H1 (cell line): ENCODE measurements around the gene LCN12. TPM values are rescaled to one million over a fixed set of nuclear protein-coding genes. Genes with fewer than 3 reads are reported as not detected.
A peak's percentile ranks its signal among the peaks of the same experiment; 100 is the strongest.

ENCODE experiments used
- CTCF ChIA-PET: fragments of 300-600 bp; sonication (Branson Sonifier 250); formaldehyde crosslinking; loops from one replicate; lab custom pipeline; 2021; ENCODE audit not compliant: partially characterized antibody; lab: Charles Lee
- POLR2A ChIA-PET: fragments of 300-600 bp; sonication (Branson Sonifier 250); formaldehyde crosslinking; loops from one replicate; lab custom pipeline; 2021; ENCODE audit warnings: inconsistent platforms; ENCODE audit not compliant: partially characterized antibody; lab: Charles Lee
- DNase-seq, 2 experiments: peaks; one replicate each; pipeline versions ENCODE4 v3.0.0 to v3.0.0-alpha.2; 2010 to 2022; ENCODE audit warnings: low spot score in 2 of 2, low read depth in 1 of 2, mixed read lengths in 1 of 2
- FAIRE-seq: peaks from 2 replicates; lab custom pipeline; 2011; peaks lifted over from hg19 to GRCh38; lab: Jason Lieb, UNC
- H2AFZ ChIP-seq: 2 replicates; pipeline ENCODE4 v1.8.1; 2012; ENCODE audit warnings: low read length, inconsistent platforms
- H2AK5ac ChIP-seq: 2 replicates; pipeline ENCODE4 v1.6.1; 2013; ENCODE audit warnings: low read depth, low read length
- H2BK120ac ChIP-seq: replicated peaks from 2 replicates; pipeline ENCODE3; 2013; ENCODE audit warnings: low read depth, low read length, inconsistent platforms
- H2BK12ac ChIP-seq: 2 replicates; pipeline ENCODE4 v1.6.1; 2013; ENCODE audit warnings: low read depth, low read length
- H2BK15ac ChIP-seq: 2 replicates; pipeline ENCODE4 v1.6.1; 2013; ENCODE audit warnings: low read length
- H2BK20ac ChIP-seq: 2 replicates; pipeline ENCODE4 v1.6.1; 2013; ENCODE audit warnings: low read length
- H2BK5ac ChIP-seq: 2 replicates; pipeline ENCODE4 v1.6.1; 2013; ENCODE audit warnings: low read depth, low read length
- H3K14ac ChIP-seq: 2 replicates; pipeline ENCODE4 v1.6.1; 2013; ENCODE audit warnings: inconsistent platforms; ENCODE audit not compliant: insufficient read length
- H3K18ac ChIP-seq: 2 replicates; pipeline ENCODE4 v1.6.1; 2013; ENCODE audit warnings: low read length; ENCODE audit errors: extremely low read depth
- H3K23ac ChIP-seq: 2 replicates; pipeline ENCODE4 v1.6.1; 2013; ENCODE audit warnings: inconsistent platforms; ENCODE audit not compliant: insufficient read length
- H3K23me2 ChIP-seq: 2 replicates; pipeline ENCODE4 v1.6.1; 2013; ENCODE audit warnings: low read depth, low read length
- H3K27ac ChIP-seq: 2 replicates; pipeline ENCODE4 v1.6.1; 2011; ENCODE audit warnings: low read depth, low read length, inconsistent platforms
- H3K27me3 ChIP-seq, 4 experiments: replicated peaks in 1 of 4; 1 replicate in 1 of 4; 2 replicates in 3 of 4; pipeline versions ENCODE4 v1.6.1 to v1.8.1; 2011 to 2013; ENCODE audit warnings: low read length in 3 of 4, mild to moderate bottlenecking in 3 of 4, inconsistent platforms in 2 of 4, mixed read lengths in 2 of 4, moderate library complexity in 1 of 4; ENCODE audit not compliant: control insufficient read depth in 3 of 4, insufficient read depth in 3 of 4; ENCODE audit errors: extremely low read depth in 1 of 4
- H3K36me3 ChIP-seq, 4 experiments: 2 replicates each; pipeline versions ENCODE4 v1.6.1 to v1.8.1; 2011 to 2013; ENCODE audit warnings: mild to moderate bottlenecking in 4 of 4, low read length in 3 of 4, moderate library complexity in 2 of 4, control low read depth in 1 of 4, inconsistent platforms in 1 of 4; ENCODE audit not compliant: insufficient read depth in 4 of 4, control insufficient read depth in 2 of 4
- H3K4ac ChIP-seq: replicated peaks from 2 replicates; pipeline ENCODE3; 2013; ENCODE audit warnings: low read length, low read depth, mixed read lengths, inconsistent platforms; ENCODE audit not compliant: insufficient read length
- H3K4me1 ChIP-seq, 4 experiments: replicated peaks in 1 of 4; 1 replicate in 1 of 4; 2 replicates in 3 of 4; pipeline versions ENCODE4 v1.6.1 to v1.8.1; 2011 to 2013; ENCODE audit warnings: low read length in 3 of 4, inconsistent platforms in 2 of 4, mixed read lengths in 1 of 4; ENCODE audit not compliant: insufficient read depth in 4 of 4, control insufficient read depth in 3 of 4
- H3K4me2 ChIP-seq, 2 experiments: 2 replicates each; pipeline versions ENCODE4 v1.6.1 to v1.8.1; 2011 to 2013; ENCODE audit warnings: low read depth in 2 of 2, low read length in 2 of 2, control low read depth in 1 of 2, inconsistent platforms in 1 of 2, mild to moderate bottlenecking in 1 of 2; ENCODE audit not compliant: insufficient read depth in 1 of 2
- H3K4me3 ChIP-seq, 4 experiments: fragments of 200-600, 300-600 bp in 1 of 4; sonication (generic), shearing (Covaris generic), sonication (Bioruptor Twin) in 1 of 4; 2 replicates each; pipeline versions ENCODE4 v1.5.1 to v1.8.1; 2011 to 2016; ENCODE audit warnings: low read length in 4 of 4, low read depth in 3 of 4, control low read depth in 2 of 4, inconsistent platforms in 2 of 4, mild to moderate bottlenecking in 2 of 4, mixed read lengths in 1 of 4, moderate library complexity in 1 of 4; ENCODE audit not compliant: insufficient read depth in 2 of 4; ENCODE audit errors: extremely low read depth in 1 of 4
- H3K56ac ChIP-seq: replicated peaks from 2 replicates; pipeline ENCODE3; 2013; ENCODE audit warnings: low read depth, mild to moderate bottlenecking, mixed read lengths, low read length, inconsistent platforms; ENCODE audit not compliant: insufficient read length
- H3K79me1 ChIP-seq: 2 replicates; pipeline ENCODE4 v1.6.1; 2013; ENCODE audit warnings: low read depth, low read length, control low read depth
- H3K79me2 ChIP-seq, 2 experiments: 2 replicates each; pipeline versions ENCODE4 v1.6.1 to v1.8.1; 2012 to 2013; ENCODE audit warnings: low read length in 2 of 2, mild to moderate bottlenecking in 2 of 2, inconsistent platforms in 1 of 2; ENCODE audit not compliant: insufficient read depth in 2 of 2, control insufficient read depth in 1 of 2
- H3K9ac ChIP-seq, 4 experiments: replicated peaks in 1 of 4; 1 replicate in 1 of 4; 2 replicates in 3 of 4; pipeline versions ENCODE4 v1.6.1 to v1.8.1; 2011 to 2013; ENCODE audit warnings: low read depth in 3 of 4, low read length in 3 of 4, control low read depth in 2 of 4, mild to moderate bottlenecking in 2 of 4, moderate library complexity in 2 of 4, inconsistent platforms in 1 of 4; ENCODE audit errors: extremely low read depth in 1 of 4
- H3K9me3 ChIP-seq, 2 experiments: 2 replicates each; pipeline versions ENCODE4 v1.6.1 to v1.8.1; 2012 to 2013; ENCODE audit warnings: mild to moderate bottlenecking in 2 of 2, moderate library complexity in 2 of 2, control low read depth in 1 of 2, inconsistent platforms in 1 of 2, low read depth in 1 of 2, low read length in 1 of 2, mixed read lengths in 1 of 2; ENCODE audit not compliant: insufficient read depth in 2 of 2
- H4K20me1 ChIP-seq, 2 experiments: replicated peaks in 1 of 2; 2 replicates each; pipeline versions ENCODE3 to v1.8.1; 2011 to 2013; ENCODE audit warnings: inconsistent platforms in 2 of 2, low read length in 2 of 2, mild to moderate bottlenecking in 1 of 2; ENCODE audit not compliant: insufficient read depth in 2 of 2, control insufficient read depth in 1 of 2
- H4K5ac ChIP-seq: 2 replicates; pipeline ENCODE4 v1.6.1; 2013; ENCODE audit warnings: low read length, low read depth, mixed read lengths, inconsistent platforms; ENCODE audit not compliant: insufficient read length
- H4K8ac ChIP-seq: 2 replicates; pipeline ENCODE4 v1.8.0; 2013; ENCODE audit warnings: mild to moderate bottlenecking, moderate library complexity, low read length, inconsistent platforms; ENCODE audit not compliant: insufficient read depth; ENCODE audit errors: extremely low read depth
- H4K91ac ChIP-seq: replicated peaks from 2 replicates; pipeline ENCODE3; 2013; ENCODE audit warnings: low read length, mixed read lengths, inconsistent platforms; ENCODE audit not compliant: insufficient read length
- BCL11A ChIP-seq, 2 experiments: IDR thresholded peaks; one replicate each; pipeline ENCODE4 v1.6.1; 2011; ENCODE audit warnings: low read depth in 2 of 2, low read length in 2 of 2, mild to moderate bottlenecking in 2 of 2
- BRCA1 ChIP-seq: IDR thresholded peaks from 2 replicates; pipeline ENCODE4 v1.6.1; 2012; ENCODE audit warnings: low read depth, low read length, improper control_type of control experiment
- CBX5 ChIP-seq: fragments of 300-800, 300-1000 bp; sonication (generic); IDR thresholded peaks from 2 replicates; pipeline ENCODE4 v1.7.1; 2016; ENCODE audit warnings: antibody characterized with exemption, low read length, low read depth
- CHD1 ChIP-seq: IDR thresholded peaks from 2 replicates; pipeline ENCODE4 v1.6.1; 2012; ENCODE audit warnings: low read depth, low read length, improper control_type of control experiment
- EP300 ChIP-seq, 2 experiments: IDR thresholded peaks; 1 replicate in 1 of 2; 2 replicates in 1 of 2; pipeline ENCODE4 v1.6.1; 2011 to 2012; ENCODE audit warnings: low read depth in 2 of 2, low read length in 2 of 2, mild to moderate bottlenecking in 2 of 2, borderline replicate concordance in 1 of 2, inconsistent platforms in 1 of 2, moderate library complexity in 1 of 2
- RBBP5 ChIP-seq: IDR thresholded peaks from 2 replicates; pipeline ENCODE4 v1.7.1; 2012; ENCODE audit warnings: low read depth, mild to moderate bottlenecking, inconsistent platforms, low read length, moderate library complexity, borderline replicate concordance
- SP1 ChIP-seq: IDR thresholded peaks from 2 replicates; pipeline ENCODE4 v1.6.1; 2011; ENCODE audit warnings: low read depth, low read length
- WGBS, 2 experiments: shearing (Covaris generic) in 1 of 2; methylation state at CpG; one replicate each; pipeline versions ENCODE4 v1.1.6 to v1.1.7; 2013 to 2015; ENCODE audit warnings: low lambda C conversion rate in 2 of 2, mixed read lengths in 2 of 2, inconsistent platforms in 1 of 2, low coverage in 1 of 2, missing lambda C conversion rate in 1 of 2; ENCODE audit not compliant: insufficient replicate concordance in 2 of 2, insufficient coverage in 1 of 2, insufficient read length in 1 of 2; ENCODE audit errors: extremely low coverage in 1 of 2, missing lambda C conversion rate in 1 of 2; 5-methylcytosine and 5-hydroxymethylcytosine counted together
- polyA plus RNA-seq, 7 experiments: library from polyadenylated mRNA; depleted of rRNA in 3 of 7; stranded (reverse) in 5 of 7; unstranded in 2 of 7; fragments of >200 nt in 5 of 7; fragments of 200-250 nt in 2 of 7; gene quantifications; 1 replicate in 5 of 7; 2 replicates in 1 of 7; 4 replicates in 1 of 7; pipeline versions ENCODE4 v1.2.1 to v1.2.3, GENCODE V29; 2011 to 2013; ENCODE audit warnings: missing spikeins in 2 of 7, mixed read lengths in 2 of 7
- total RNA-seq: library from RNA; stranded (reverse); fragmentation: NEBNext Ultra II Directional; extraction: Animal tissue kit (Norgen Biotek cat#: 25700); gene quantifications from 2 replicates; pipeline ENCODE4 v1.2.1, GENCODE V29; 2021

LCN12 gene
- total and polyA plus RNA-seq, 2 of the 8 experiments (the other 6 are each of a cell fraction or from before 2014, with no cell fraction given), result 1.1 to 1.7 TPM

DNA sequence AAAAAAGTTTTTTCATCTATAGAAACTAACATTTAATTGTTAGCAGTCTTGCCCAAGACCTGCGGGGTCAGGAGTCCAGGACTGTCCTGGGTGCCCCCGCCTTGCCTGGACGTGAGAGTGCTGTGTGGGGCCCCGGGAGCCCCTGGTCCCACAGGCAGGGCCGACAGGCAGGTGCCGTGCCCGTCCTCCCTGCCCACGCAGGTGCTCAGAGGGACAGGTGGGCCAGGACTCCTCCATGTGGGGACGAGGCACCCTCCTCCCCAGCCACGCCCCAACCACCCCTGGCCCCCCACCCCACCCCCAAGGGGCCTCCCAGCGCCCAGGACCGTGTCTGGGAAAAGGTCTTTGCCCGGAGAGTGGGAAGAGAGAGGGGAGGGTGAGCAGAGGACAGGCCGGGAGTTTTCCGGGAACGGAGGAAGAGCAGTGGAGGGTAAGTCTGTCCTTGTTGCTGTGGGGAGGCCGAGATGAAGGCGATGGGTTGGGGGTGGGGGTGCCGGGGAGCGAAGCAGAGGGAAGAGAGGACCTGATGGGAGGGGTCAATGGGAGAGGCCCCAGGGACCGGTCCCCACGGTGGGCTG is 2.7 kb upstream of the LCN12 start:
- Histone ChIP-seq H3K27ac (peak overlapping the region; percentile 20; the same call in 1 of the 2 replicates), H3K56ac (peak overlapping the region; percentile 69), H2BK20ac (no peak overlapping the region), H4K91ac (peak overlapping the region; percentile 89), H3K14ac (no peak overlapping the region), H3K4me2 (peak overlapping the region; percentile 35 to 86), H4K5ac (peak overlapping the region; percentile 79), H3K4me1 (peaks cover 0 to 19% (median 13%) of the 10 kb centered on the region in 4 experiments; a peak in 5 of 7 replicates), H2BK12ac (no peak overlapping the region), H4K20me1 (no peaks in the 10 kb centered on the region), H2BK120ac (no peak overlapping the region), H3K79me1 (no peaks in the 10 kb centered on the region), H2BK15ac (no peak overlapping the region), H3K4me3 (peak overlapping the region; percentile 36 to 55 (median 49)), H3K18ac (peak overlapping the region; percentile 71), H3K23me2 (peaks cover 3% of the 10 kb centered on the region; the same call in 1 of the 2 replicates), H3K79me2 (no peaks in the 10 kb centered on the region), H3K9ac (peak overlapping the region in 3 of 4 experiments; percentile 38 to 56 (median 47); a peak in 5 of 7 replicates), H2AK5ac (no peak overlapping the region), H3K36me3 (no peaks in the 10 kb centered on the region), H3K27me3 (no peaks in the 10 kb centered on the region), H2BK5ac (peak overlapping the region; percentile 93; the same call in 1 of the 2 replicates), H4K8ac (peak overlapping the region; percentile 68; the same call in 1 of the 2 replicates), H3K9me3 (no peaks in the 10 kb centered on the region), H3K4ac (peak overlapping the region; percentile 78), H2AFZ (no peak overlapping the region), H3K23ac (no peak overlapping the region)
- TF ChIP-seq BCL11A (IDR thresholded peaks at IDR 0.05; ENCODE audit: low read depth in 2 of 2, low read length in 2 of 2) (no peak), EP300 (IDR thresholded peaks at IDR 0.05; ENCODE audit: borderline replicate concordance in 1 of 2, low read depth in 2 of 2, low read length in 2 of 2) (no peak), BRCA1 (no peak), RBBP5 (no peak), CBX5 (no peak), SP1 (no peak), CHD1 (no peak)
- ChIA-PET CTCF (interaction anchor here (1.0 to 4.4 kb wide), 6 partner anchors 20 to 114 kb away, joined by 3 to 63 read pairs (median 16); partner anchors contain the start of gene PAXX), POLR2A (interaction anchor here (0.7 kb wide), 1 partner anchor 75 kb away, joined by 3 read pairs; no protein-coding TSS in a partner anchor)
- 32% methylated on average over 9 of the region's 22 CpGs; no CpG with 5 or more reads in 1 of the 2 experiments for WGBS, 2 experiments
- DNase-seq (no peak), FAIRE-seq (no peak)
